RWPE1 (cell line): ENCODE data around the gene KCNQ5.

Source experiments
- CTCF ChIA-PET: fragments of 350-600 bp; sonication (Branson Sonifier 250); formaldehyde crosslinking; extraction: SDS; loops from one replicate; lab custom pipeline; 2021; lab: Yijun Ruan, JAX
- POLR2A ChIA-PET: fragments of 400-600 bp; formaldehyde crosslinking; extraction: SDS; loops from one replicate; lab custom pipeline; 2020; ENCODE audit warnings: antibody characterized with exemption; ENCODE audit not compliant: low non-redundant PET; lab: Yijun Ruan, JAX
- DNase-seq: peaks from one replicate; pipeline ENCODE4 v3.0.0; 2012; ENCODE audit warnings: low spot score
- H3K27ac ChIP-seq: fragments of 450-650 bp; 2 replicates; pipeline ENCODE4 v1.5.1; 2017
- CTCF ChIP-seq: fragments of 450-650 bp; conservative IDR thresholded peaks from 2 replicates; pipeline ENCODE4 v1.5.1; 2017; ENCODE audit warnings: low read depth, mild to moderate bottlenecking

The KCNQ5 gene

GRCh38 chr6:73079978-73080377 is 458.1 kb downstream of the KCNQ5 start:
- H3K27ac ChIP-seq, result no peak overlapping the region
- POLR2A ChIA-PET, result no interaction called here
- no peak for TF ChIP-seq CTCF
- CTCF ChIA-PET, result interaction anchor here (0.6 kb wide), 1 partner anchor 458 kb away, joined by 4 read pairs; the partner anchor contains the start of gene KCNQ5
- DNase-seq, result no peak

- no peak overlapping the region for H3K27ac ChIP-seq
- POLR2A ChIA-PET, result no interaction called here
- CTCF ChIA-PET, result no interaction called here
- no peak for DNase-seq
- no peak for TF ChIP-seq CTCF
These were observed 460.1 kb downstream of the KCNQ5 start for GRCh38 chr6:73081955-73082354.

GRCh38 chr6:73083886-73084285 is 462.0 kb downstream of the KCNQ5 start:
- CTCF ChIA-PET, result no interaction called here

GRCh38 chr6:73085443-73085871 is 463.6 kb downstream of the KCNQ5 start:
- no peak for DNase-seq
- no peak for TF ChIP-seq CTCF
- ChIA-PET POLR2A (no interaction called here), CTCF (no interaction called here)
- no peak overlapping the region for H3K27ac ChIP-seq

More at GRCh38 chr6:73083886-73084285, 462.0 kb downstream of the KCNQ5 start:
- POLR2A ChIA-PET, result no interaction called here
- no peak for TF ChIP-seq CTCF
- no peak overlapping the region for H3K27ac ChIP-seq
- DNase-seq, result no peak

- ChIA-PET POLR2A (no interaction called here), CTCF (no interaction called here)
- TF ChIP-seq CTCF, result no peak
- H3K27ac ChIP-seq, result no peak overlapping the region
- DNase-seq, result no peak
These were observed 464.9 kb downstream of the KCNQ5 start for GRCh38 chr6:73086726-73087125.

- CTCF ChIA-PET, result no interaction called here
- POLR2A ChIA-PET, result no interaction called here
- TF ChIP-seq CTCF, result no peak
- no peak for DNase-seq
- H3K27ac ChIP-seq, result no peak overlapping the region
These were observed 466.4 kb downstream of the KCNQ5 start for GRCh38 chr6:73088138-73088813.
